ENCODE results near the gene NEU3.

DNA sequence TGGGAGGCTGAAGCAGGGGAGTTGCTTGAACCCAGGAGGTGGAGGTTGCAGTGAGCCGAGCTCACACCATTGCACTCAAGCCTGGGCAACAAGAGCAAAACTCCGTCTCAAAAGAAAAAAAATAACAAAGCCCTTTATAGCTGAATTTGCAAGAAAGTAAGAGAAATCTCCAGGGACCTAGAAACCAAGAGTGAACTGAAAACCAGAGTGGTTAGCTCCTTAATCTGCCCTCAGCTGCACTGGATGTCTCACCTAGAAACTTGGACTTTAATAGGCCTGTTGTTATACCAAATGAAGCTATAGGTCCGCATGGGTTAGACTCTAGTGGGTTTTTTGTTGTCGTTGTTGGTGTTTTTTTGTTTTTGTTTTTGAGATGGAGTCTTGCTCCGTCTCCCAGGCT is 4.1 kb downstream of the NEU3 start:
- TF ChIP-seq, protein P1, sequence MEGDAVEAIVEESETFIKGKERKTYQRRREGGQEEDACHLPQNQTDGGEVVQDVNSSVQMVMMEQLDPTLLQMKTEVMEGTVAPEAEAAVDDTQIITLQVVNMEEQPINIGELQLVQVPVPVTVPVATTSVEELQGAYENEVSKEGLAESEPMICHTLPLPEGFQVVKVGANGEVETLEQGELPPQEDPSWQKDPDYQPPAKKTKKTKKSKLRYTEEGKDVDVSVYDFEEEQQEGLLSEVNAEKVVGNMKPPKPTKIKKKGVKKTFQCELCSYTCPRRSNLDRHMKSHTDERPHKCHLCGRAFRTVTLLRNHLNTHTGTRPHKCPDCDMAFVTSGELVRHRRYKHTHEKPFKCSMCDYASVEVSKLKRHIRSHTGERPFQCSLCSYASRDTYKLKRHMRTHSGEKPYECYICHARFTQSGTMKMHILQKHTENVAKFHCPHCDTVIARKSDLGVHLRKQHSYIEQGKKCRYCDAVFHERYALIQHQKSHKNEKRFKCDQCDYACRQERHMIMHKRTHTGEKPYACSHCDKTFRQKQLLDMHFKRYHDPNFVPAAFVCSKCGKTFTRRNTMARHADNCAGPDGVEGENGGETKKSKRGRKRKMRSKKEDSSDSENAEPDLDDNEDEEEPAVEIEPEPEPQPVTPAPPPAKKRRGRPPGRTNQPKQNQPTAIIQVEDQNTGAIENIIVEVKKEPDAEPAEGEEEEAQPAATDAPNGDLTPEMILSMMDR (IDR thresholded peaks at IDR 0.05; ENCODE audit: low read length): no peak
- TF ChIP-seq EZH2 (optimal IDR thresholded peaks at IDR 0.05; ENCODE audit: low read depth, low read length) (no peak), EZH2phosphoT487 (IDR thresholded peaks at IDR 0.05; ENCODE audit: low read length) (no peak)
